IMR-90 (cell line): Measurements from ENCODE around the gene TMEM63B. TPM values are rescaled to one million over a fixed set of nuclear protein-coding genes. Genes with fewer than 3 reads are reported as not detected.

Source experiments
- ATAC-seq: fragments of 200-7000 bp; cut with Tn5 transposase; 2 replicates; pipeline ENCODE4 v1.9.1; 2020; ENCODE audit warnings: low read depth, mild to moderate bottlenecking, moderate library complexity
- BruUV-seq: library from RNA; stranded (reverse); fragments of 400-500 nt; replicated peaks from 2 replicates; lab custom pipeline; 2021; lab: Mats Ljungman, UMichigan
- CTCF ChIA-PET: fragments of 300-600 bp; formaldehyde crosslinking; extraction: SDS; loops from one replicate; lab custom pipeline; 2021; ENCODE audit warnings: antibody characterized with exemption; lab: Yijun Ruan, JAX
- POLR2A ChIA-PET: fragments of 300-600 bp; sonication (Branson Sonifier 250); formaldehyde crosslinking; loops from one replicate; lab custom pipeline; 2022; ENCODE audit warnings: antibody characterized with exemption; ENCODE audit not compliant: unreplicated experiment; lab: Charles Lee
- DNase-seq: peaks from one replicate; pipeline ENCODE4 v3.0.0; 2013
- H2AFZ ChIP-seq: replicated peaks from 2 replicates; pipeline ENCODE3; 2013; ENCODE audit warnings: low read length, mild to moderate bottlenecking; ENCODE audit not compliant: poor library complexity
- H2AK5ac ChIP-seq: 2 replicates; pipeline ENCODE4 v1.6.1; 2013; ENCODE audit warnings: low read depth, low read length, inconsistent platforms
- H2AK9ac ChIP-seq: replicated peaks from 2 replicates; pipeline ENCODE3; 2013; ENCODE audit warnings: mild to moderate bottlenecking, low read depth, low read length, moderate library complexity; ENCODE audit not compliant: poor library complexity
- H2BK120ac ChIP-seq: 2 replicates; pipeline ENCODE4 v1.6.1; 2013; ENCODE audit warnings: low read depth, low read length, inconsistent platforms
- H2BK15ac ChIP-seq: 3 replicates; pipeline ENCODE4 v1.6.1; 2013; ENCODE audit warnings: low read depth, low read length, inconsistent platforms
- H2BK20ac ChIP-seq: 2 replicates; pipeline ENCODE4 v1.6.1; 2013; ENCODE audit warnings: low read depth, mild to moderate bottlenecking, inconsistent platforms, low read length, moderate library complexity
- H2BK5ac ChIP-seq: 2 replicates; pipeline ENCODE4 v1.6.1; 2013; ENCODE audit warnings: mild to moderate bottlenecking, low read depth, low read length, inconsistent platforms; ENCODE audit not compliant: poor library complexity, severe bottlenecking
- H3K14ac ChIP-seq: replicated peaks from 2 replicates; pipeline ENCODE4 v1.6.1; 2013; ENCODE audit warnings: low read depth, low read length, inconsistent platforms
- H3K18ac ChIP-seq: 2 replicates; pipeline ENCODE4 v1.6.1; 2013; ENCODE audit warnings: low read depth, low read length, control low read depth
- H3K23ac ChIP-seq: 2 replicates; pipeline ENCODE4 v1.6.1; 2013; ENCODE audit warnings: low read depth, low read length, inconsistent platforms
- H3K27ac ChIP-seq: 2 replicates; pipeline ENCODE4 v1.5.1; 2013; ENCODE audit warnings: mild to moderate bottlenecking, control low read depth, low read length; ENCODE audit not compliant: insufficient read depth
- H3K27me3 ChIP-seq: 2 replicates; pipeline ENCODE4 v1.6.1; 2013; ENCODE audit warnings: low read length; ENCODE audit not compliant: control insufficient read depth, insufficient read depth
- H3K36me3 ChIP-seq: 2 replicates; pipeline ENCODE4 v1.6.1; 2013; ENCODE audit warnings: low read length, mixed read lengths; ENCODE audit not compliant: control insufficient read depth, insufficient read depth
- H3K4ac ChIP-seq: 2 replicates; pipeline ENCODE4 v1.6.1; 2013; ENCODE audit warnings: low read depth, low read length, inconsistent platforms
- H3K4me1 ChIP-seq: 2 replicates; pipeline ENCODE4 v1.6.1; 2013; ENCODE audit warnings: low read length, mixed read lengths; ENCODE audit not compliant: control insufficient read depth, insufficient read depth
- H3K4me2 ChIP-seq: 2 replicates; pipeline ENCODE4 v1.6.1; 2013; ENCODE audit warnings: low read depth, mild to moderate bottlenecking, control low read depth, low read length, moderate library complexity
- H3K4me3 ChIP-seq: 2 replicates; pipeline ENCODE4 v1.5.1; 2013; ENCODE audit warnings: low read depth, mild to moderate bottlenecking, control low read depth, low read length, moderate library complexity; ENCODE audit not compliant: insufficient read depth
- H3K56ac ChIP-seq: 2 replicates; pipeline ENCODE4 v1.6.1; 2013; ENCODE audit warnings: low read length, inconsistent platforms; ENCODE audit not compliant: insufficient read depth; ENCODE audit errors: extremely low read depth
- H3K79me1 ChIP-seq, 2 experiments: 2 replicates each; pipeline ENCODE4 v1.6.1; 2013; ENCODE audit warnings: low read length in 2 of 2, inconsistent platforms in 1 of 2, low read depth in 1 of 2
- H3K9ac ChIP-seq: 2 replicates; pipeline ENCODE4 v1.6.1; 2013; ENCODE audit warnings: low read depth, low read length, control low read depth
- H3K9me1 ChIP-seq: 2 replicates; pipeline ENCODE4 v1.6.1; 2013; ENCODE audit warnings: low read length, inconsistent platforms; ENCODE audit not compliant: insufficient read depth
- H3K9me3 ChIP-seq: 2 replicates; pipeline ENCODE4 v1.6.1; 2013; ENCODE audit warnings: low read length; ENCODE audit not compliant: control insufficient read depth, insufficient read depth
- H4K20me1 ChIP-seq: 2 replicates; pipeline ENCODE4 v1.6.1; 2013; ENCODE audit warnings: low read length, inconsistent platforms; ENCODE audit not compliant: insufficient read depth
- H4K5ac ChIP-seq: 2 replicates; pipeline ENCODE4 v1.6.1; 2013; ENCODE audit warnings: mild to moderate bottlenecking, low read depth, low read length, control low read depth
- H4K8ac ChIP-seq, 2 experiments: 2 replicates each; pipeline ENCODE4 v1.6.1; 2013; ENCODE audit warnings: low read depth in 2 of 2, low read length in 2 of 2, control low read depth in 1 of 2, inconsistent platforms in 1 of 2
- H4K91ac ChIP-seq: 2 replicates; pipeline ENCODE4 v1.6.1; 2013; ENCODE audit warnings: low read depth, low read length, inconsistent platforms; ENCODE audit not compliant: insufficient read depth
- BHLHE40 ChIP-seq: fragments of 150-350 bp; IDR thresholded peaks from 2 replicates; pipeline ENCODE4 v1.6.1; 2016; ENCODE audit warnings: mild to moderate bottlenecking, low read depth, low read length
- CEBPB ChIP-seq: IDR thresholded peaks from 2 replicates; pipeline ENCODE4 v1.6.1; 2012; ENCODE audit warnings: low read depth, low read length, improper control_type of control experiment
- CHD1 ChIP-seq: IDR thresholded peaks from 2 replicates; pipeline ENCODE4 v1.6.1; 2012; ENCODE audit warnings: low read depth, low read length, improper control_type of control experiment
- CTCF ChIP-seq: conservative IDR thresholded peaks from 2 replicates; pipeline ENCODE4 v1.5.1; 2012; ENCODE audit warnings: mild to moderate bottlenecking, low read depth, low read length, improper control_type of control experiment
- ELK1 ChIP-seq: fragments of 150-350 bp; IDR thresholded peaks from 2 replicates; pipeline ENCODE4 v1.6.1; 2016; ENCODE audit warnings: low read depth, mild to moderate bottlenecking, low read length, moderate library complexity, borderline replicate concordance
- FOS ChIP-seq: fragments of 150-350 bp; IDR thresholded peaks from 2 replicates; pipeline ENCODE4 v1.6.1; 2016; ENCODE audit warnings: low read depth, low read length
- MAFK ChIP-seq: IDR thresholded peaks from 2 replicates; pipeline ENCODE4 v1.6.1; 2012; ENCODE audit warnings: low read depth, low read length, improper control_type of control experiment
- MAZ ChIP-seq: IDR thresholded peaks from 2 replicates; pipeline ENCODE4 v1.6.1; 2012; ENCODE audit warnings: low read depth, mild to moderate bottlenecking, low read length, improper control_type of control experiment, moderate library complexity, borderline replicate concordance
- MXI1 ChIP-seq: IDR thresholded peaks from 2 replicates; pipeline ENCODE4 v1.6.1; 2012; ENCODE audit warnings: low read depth, mild to moderate bottlenecking, low read length, moderate library complexity, borderline replicate concordance
- NFE2L2 ChIP-seq: fragments of 150-350 bp; IDR thresholded peaks from 2 replicates; pipeline ENCODE4 v1.6.1; 2016; ENCODE audit warnings: low read depth, mild to moderate bottlenecking, low read length
- POLR2A ChIP-seq: IDR thresholded peaks from 2 replicates; pipeline ENCODE4 v1.6.1; 2012; ENCODE audit warnings: mild to moderate bottlenecking, low read depth, low read length
- RAD21 ChIP-seq: IDR thresholded peaks from 2 replicates; pipeline ENCODE4 v1.6.1; 2012; ENCODE audit warnings: low read length, improper control_type of control experiment
- RCOR1 ChIP-seq: IDR thresholded peaks from 2 replicates; pipeline ENCODE4 v1.6.1; 2012; ENCODE audit warnings: mild to moderate bottlenecking, low read length, improper control_type of control experiment; ENCODE audit not compliant: insufficient replicate concordance
- RFX5 ChIP-seq: IDR thresholded peaks from 2 replicates; pipeline ENCODE4 v1.8.0; 2012; ENCODE audit warnings: low read depth, mild to moderate bottlenecking, low read length, moderate library complexity
- SMC3 ChIP-seq: fragments of 150-350 bp; IDR thresholded peaks from 2 replicates; pipeline ENCODE4 v1.6.1; 2016; ENCODE audit warnings: low read depth, mild to moderate bottlenecking, antibody characterized with exemption, low read length, moderate library complexity
- USF2 ChIP-seq: fragments of 150-350 bp; IDR thresholded peaks from 2 replicates; pipeline ENCODE4 v1.6.1; 2017; ENCODE audit warnings: mild to moderate bottlenecking, antibody characterized with exemption, low read length, low read depth
- WGBS, 2 experiments: methylation state at CpG; one replicate each; pipeline versions ENCODE4 v1.1.5 to v1.1.7; 2013; ENCODE audit warnings: missing lambda C conversion rate in 2 of 2; ENCODE audit not compliant: insufficient read length in 1 of 2; ENCODE audit errors: extremely low coverage in 2 of 2; 5-methylcytosine and 5-hydroxymethylcytosine counted together
- dilution Hi-C: fragments of 300-500 bp; cut with HindIII; formaldehyde crosslinking; loops from one replicate; pipeline ENCODE4 v1.14.3; 2018; ENCODE audit warnings: low sequenced_read_pairs; ENCODE audit not compliant: unreplicated experiment
- in situ Hi-C: fragments of 300-500 bp; cut with MboI; formaldehyde crosslinking; loops from 3 replicates; pipeline ENCODE4 v1.14.3; 2019; ENCODE audit warnings: low sequenced_read_pairs, inconsistent platforms, mixed read lengths
- intact Hi-C: fragments of 100-400 bp; cut with micrococcal nuclease; formaldehyde crosslinking; loops from 2 replicates; pipeline ENCODE4 v1.10.0; 2022
- polyA plus RNA-seq, 3 experiments: library from polyadenylated mRNA; depleted of rRNA; stranded (reverse); fragments of >200 nt; gene quantifications; 2 replicates each; pipeline ENCODE4 v1.2.3, GENCODE V29; 2012; ENCODE audit warnings: low replicate concordance in 1 of 3
- total RNA-seq: library from RNA; depleted of rRNA; stranded (reverse); fragments of >200 nt; gene quantifications from 2 replicates; pipeline ENCODE4 v1.2.3, GENCODE V29; 2012

TMEM63B gene
- total and polyA plus RNA-seq, 2 of the 4 experiments (the other 2 are of a cell fraction): 12.2 to 42.6 TPM

GRCh38 chr6:44087623-44088022 lies 39.7 kb upstream of the TMEM63B start:
- H2BK20ac ChIP-seq: no peak overlapping the region
- DNase-seq: no peak
- no peak overlapping the region for H2BK15ac ChIP-seq
- H4K20me1 ChIP-seq: no peaks in the 10 kb centered on the region; the same call in 1 of the 2 replicates
- in situ Hi-C loops: no loop called here
- no peak overlapping the region for H4K91ac ChIP-seq
- ChIA-PET POLR2A (no interaction called here), CTCF (no interaction called here)
- no peaks in the 10 kb centered on the region for H3K9me3 ChIP-seq
- intact Hi-C loops: no loop called here
- no peak overlapping the region for H2AK9ac ChIP-seq
- 100% methylated on average over 1 of the region's 2 CpGs; no CpG with 5 or more reads in 1 of the 2 experiments for WGBS, 2 experiments
- H3K9ac ChIP-seq: no peak overlapping the region
- H4K5ac ChIP-seq: no peak overlapping the region
- H4K8ac ChIP-seq: no peak overlapping the region
- 0 out of 2 replicates have a peak, but pooled peaks cover 3% of the 10 kb centered on the region for H3K36me3 ChIP-seq
- H3K4ac ChIP-seq: no peak overlapping the region
- H3K56ac ChIP-seq: no peak overlapping the region
- no peak overlapping the region for H3K4me2 ChIP-seq
- ATAC-seq: no peak
- H3K79me1 ChIP-seq: no peaks in the 10 kb centered on the region; a peak in 1 of 4 replicates
- no peak overlapping the region for H3K18ac ChIP-seq
- H2AFZ ChIP-seq: no peak overlapping the region
- H3K27me3 ChIP-seq: no peaks in the 10 kb centered on the region
- TF ChIP-seq NFE2L2 (no peak), SMC3 (no peak), POLR2A (no peak), MAFK (no peak), RFX5 (no peak), RCOR1 (no peak), CEBPB (no peak), CHD1 (no peak), CTCF (no peak), MAZ (no peak), RAD21 (no peak), ELK1 (no peak), FOS (no peak), MXI1 (no peak), USF2 (no peak), BHLHE40 (no peak)
- H2BK120ac ChIP-seq: no peak overlapping the region
- H2BK5ac ChIP-seq: no peak overlapping the region
- H3K9me1 ChIP-seq: no peaks in the 10 kb centered on the region
- H3K27ac ChIP-seq: no peak overlapping the region
- H2AK5ac ChIP-seq: no peak overlapping the region
- H3K4me1 ChIP-seq: peaks cover 11% of the 10 kb centered on the region
- H3K23ac ChIP-seq: no peak overlapping the region
- BruUV-seq: no TSS peak
- no peak overlapping the region for H3K4me3 ChIP-seq
- no peak overlapping the region for H3K14ac ChIP-seq
- dilution Hi-C loops: no loop called here
